HL-60 (cell line): ENCODE results near the gene PIK3R2.
A peak's percentile ranks its signal among the peaks of the same experiment; 100 is the strongest.

Experiments
- DNase-seq, 2 experiments: peaks; one replicate each; pipeline ENCODE4 v3.0.0-alpha.2; 2010 to 2020; ENCODE audit warnings: low read depth in 1 of 2, low spot score in 1 of 2
- H3K27ac ChIP-seq: fragments of 250-450 bp; sonication (Bioruptor Pico); replicated peaks from 2 replicates; pipeline ENCODE4 v1.5.1; 2020; ENCODE audit warnings: mild to moderate bottlenecking, moderate library complexity
- H3K27me3 ChIP-seq: fragments of 250-450 bp; sonication (Bioruptor Pico); 2 replicates; pipeline ENCODE4 v1.5.1; 2021; ENCODE audit warnings: mild to moderate bottlenecking, moderate library complexity; ENCODE audit not compliant: insufficient read depth, poor library complexity, severe bottlenecking
- H3K4me3 ChIP-seq: replicated peaks from 2 replicates; pipeline ENCODE4 v1.5.1; 2011; ENCODE audit warnings: mild to moderate bottlenecking, control low read depth, low read length; ENCODE audit not compliant: insufficient read depth
- GABPA ChIP-seq: IDR thresholded peaks from 2 replicates; pipeline ENCODE4 v1.6.1; 2012; ENCODE audit warnings: low read depth
- POLR2AphosphoS5 ChIP-seq: IDR thresholded peaks from 2 replicates; pipeline ENCODE4 v1.6.1; 2012; ENCODE audit warnings: low read depth
- SPI1 ChIP-seq: IDR thresholded peaks from 2 replicates; pipeline ENCODE4 v1.6.1; 2012; ENCODE audit warnings: low read depth, mild to moderate bottlenecking, borderline replicate concordance
- TF ChIP-seq, protein P1 (sequence below): IDR thresholded peaks from one replicate; pipeline ENCODE4 v1.5.1; 2011; ENCODE audit warnings: low read length, control low read depth, inconsistent platforms; ENCODE audit not compliant: insufficient read depth
- TF ChIP-seq, protein P2 (sequence below): IDR thresholded peaks from 2 replicates; pipeline ENCODE4 v1.6.1; 2012; ENCODE audit warnings: low read depth; ENCODE audit not compliant: insufficient replicate concordance

The PIK3R2 gene

DNA sequence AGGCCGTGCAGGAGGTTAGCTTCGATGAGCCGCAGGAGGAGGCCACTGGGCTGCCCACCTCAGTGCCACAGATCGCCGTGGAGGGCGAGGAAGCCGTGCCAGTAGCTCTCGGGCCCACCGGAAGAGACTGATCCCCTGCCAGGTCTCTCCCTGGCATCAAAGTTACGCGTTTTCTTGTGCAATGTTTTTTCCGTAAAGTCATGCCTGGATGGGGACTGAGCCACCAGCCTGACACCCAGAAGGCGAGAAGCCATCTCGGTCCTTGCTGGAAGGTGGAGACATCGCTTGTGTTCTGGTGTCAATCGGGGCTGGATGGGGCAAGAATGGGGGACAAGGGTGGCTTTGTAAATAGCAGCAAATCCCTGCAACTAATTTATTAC lies 3.4 kb upstream of the PIK3R2 start:
- TF ChIP-seq, protein P1, sequence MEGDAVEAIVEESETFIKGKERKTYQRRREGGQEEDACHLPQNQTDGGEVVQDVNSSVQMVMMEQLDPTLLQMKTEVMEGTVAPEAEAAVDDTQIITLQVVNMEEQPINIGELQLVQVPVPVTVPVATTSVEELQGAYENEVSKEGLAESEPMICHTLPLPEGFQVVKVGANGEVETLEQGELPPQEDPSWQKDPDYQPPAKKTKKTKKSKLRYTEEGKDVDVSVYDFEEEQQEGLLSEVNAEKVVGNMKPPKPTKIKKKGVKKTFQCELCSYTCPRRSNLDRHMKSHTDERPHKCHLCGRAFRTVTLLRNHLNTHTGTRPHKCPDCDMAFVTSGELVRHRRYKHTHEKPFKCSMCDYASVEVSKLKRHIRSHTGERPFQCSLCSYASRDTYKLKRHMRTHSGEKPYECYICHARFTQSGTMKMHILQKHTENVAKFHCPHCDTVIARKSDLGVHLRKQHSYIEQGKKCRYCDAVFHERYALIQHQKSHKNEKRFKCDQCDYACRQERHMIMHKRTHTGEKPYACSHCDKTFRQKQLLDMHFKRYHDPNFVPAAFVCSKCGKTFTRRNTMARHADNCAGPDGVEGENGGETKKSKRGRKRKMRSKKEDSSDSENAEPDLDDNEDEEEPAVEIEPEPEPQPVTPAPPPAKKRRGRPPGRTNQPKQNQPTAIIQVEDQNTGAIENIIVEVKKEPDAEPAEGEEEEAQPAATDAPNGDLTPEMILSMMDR: no peak
- TF ChIP-seq, protein P2, sequence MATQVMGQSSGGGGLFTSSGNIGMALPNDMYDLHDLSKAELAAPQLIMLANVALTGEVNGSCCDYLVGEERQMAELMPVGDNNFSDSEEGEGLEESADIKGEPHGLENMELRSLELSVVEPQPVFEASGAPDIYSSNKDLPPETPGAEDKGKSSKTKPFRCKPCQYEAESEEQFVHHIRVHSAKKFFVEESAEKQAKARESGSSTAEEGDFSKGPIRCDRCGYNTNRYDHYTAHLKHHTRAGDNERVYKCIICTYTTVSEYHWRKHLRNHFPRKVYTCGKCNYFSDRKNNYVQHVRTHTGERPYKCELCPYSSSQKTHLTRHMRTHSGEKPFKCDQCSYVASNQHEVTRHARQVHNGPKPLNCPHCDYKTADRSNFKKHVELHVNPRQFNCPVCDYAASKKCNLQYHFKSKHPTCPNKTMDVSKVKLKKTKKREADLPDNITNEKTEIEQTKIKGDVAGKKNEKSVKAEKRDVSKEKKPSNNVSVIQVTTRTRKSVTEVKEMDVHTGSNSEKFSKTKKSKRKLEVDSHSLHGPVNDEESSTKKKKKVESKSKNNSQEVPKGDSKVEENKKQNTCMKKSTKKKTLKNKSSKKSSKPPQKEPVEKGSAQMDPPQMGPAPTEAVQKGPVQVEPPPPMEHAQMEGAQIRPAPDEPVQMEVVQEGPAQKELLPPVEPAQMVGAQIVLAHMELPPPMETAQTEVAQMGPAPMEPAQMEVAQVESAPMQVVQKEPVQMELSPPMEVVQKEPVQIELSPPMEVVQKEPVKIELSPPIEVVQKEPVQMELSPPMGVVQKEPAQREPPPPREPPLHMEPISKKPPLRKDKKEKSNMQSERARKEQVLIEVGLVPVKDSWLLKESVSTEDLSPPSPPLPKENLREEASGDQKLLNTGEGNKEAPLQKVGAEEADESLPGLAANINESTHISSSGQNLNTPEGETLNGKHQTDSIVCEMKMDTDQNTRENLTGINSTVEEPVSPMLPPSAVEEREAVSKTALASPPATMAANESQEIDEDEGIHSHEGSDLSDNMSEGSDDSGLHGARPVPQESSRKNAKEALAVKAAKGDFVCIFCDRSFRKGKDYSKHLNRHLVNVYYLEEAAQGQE: no peak
- TF ChIP-seq POLR2AphosphoS5: no peak
- TF ChIP-seq GABPA: no peak
- TF ChIP-seq SPI1: no peak
- Histone ChIP-seq H3K27me3 (no peaks in the 10 kb centered on the region), H3K4me3 (no peak overlapping the region), H3K27ac (no peak overlapping the region)
- DNase-seq: no peak

DNA sequence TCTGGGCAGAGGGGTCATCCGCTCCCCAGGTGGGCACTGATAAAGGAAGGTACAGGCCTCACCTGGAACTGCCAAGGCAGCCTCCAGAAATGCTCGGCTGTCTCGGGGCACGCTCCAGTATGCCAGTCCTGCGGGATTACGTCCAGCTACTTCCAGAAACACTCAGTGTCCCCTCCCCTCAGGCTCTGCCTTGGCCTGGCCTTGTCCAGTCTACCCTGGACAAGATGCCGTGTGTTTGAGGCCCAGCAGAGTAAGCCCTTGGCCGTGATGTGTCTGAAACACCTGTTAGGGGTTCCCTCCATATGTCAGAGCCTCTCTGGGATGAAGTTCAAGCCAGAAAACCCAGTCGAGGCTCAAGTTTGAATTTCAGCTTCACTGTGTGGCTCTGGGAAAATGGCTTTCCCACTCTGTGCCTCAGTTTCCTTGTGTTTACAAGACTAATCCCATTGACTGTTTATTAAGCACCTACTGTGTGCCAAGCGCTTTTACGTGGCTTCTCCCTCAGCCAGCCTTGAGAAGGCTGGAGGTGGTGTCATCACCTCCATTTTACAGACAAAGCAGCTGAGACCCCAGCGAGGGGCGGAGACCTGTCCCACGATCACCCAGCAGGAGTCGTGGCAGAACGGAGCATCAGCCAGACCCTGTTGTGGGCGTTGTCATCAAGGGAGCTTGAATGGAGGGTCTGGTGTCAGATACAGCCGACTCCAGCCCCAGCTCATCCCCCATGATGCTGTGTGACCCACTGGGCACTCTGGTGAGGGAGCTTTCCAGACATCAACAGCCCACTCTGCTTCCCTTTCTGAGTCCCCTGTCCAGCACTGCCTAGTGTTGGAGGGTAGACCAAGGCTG lies 2.0 kb upstream of the PIK3R2 start:
- Histone ChIP-seq H3K4me3 (no peak overlapping the region), H3K27ac (0 out of 2 replicates have a peak overlapping the region, but pooled peaks have one; percentile 99), H3K27me3 (no peaks in the 10 kb centered on the region)
- TF ChIP-seq, protein P2: no peak
- TF ChIP-seq, protein P1: no peak
- no peak for DNase-seq

DNA sequence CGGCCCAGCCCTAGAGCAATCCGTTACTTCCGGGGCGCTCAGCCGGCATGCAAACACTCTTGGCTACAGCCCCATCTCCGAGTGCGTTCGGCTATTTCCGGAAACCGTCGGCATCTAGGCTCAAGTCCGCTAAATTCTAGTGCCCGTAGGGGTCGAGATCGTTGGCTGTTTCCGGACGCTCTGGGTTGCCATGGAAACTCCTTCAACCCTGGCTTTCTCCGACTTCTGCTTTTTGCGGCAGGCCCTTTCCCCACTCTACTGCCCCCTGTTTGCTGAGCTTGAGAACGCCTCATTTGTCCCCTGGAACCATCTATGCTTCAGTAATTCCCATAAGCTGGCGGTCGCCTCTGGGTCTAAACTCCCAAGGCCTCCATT lies 534 bp upstream of the PIK3R2 start:
- TF ChIP-seq SPI1: peak; percentile 98
- TF ChIP-seq POLR2AphosphoS5: peak; percentile 54
- TF ChIP-seq, protein P1: peak; percentile 85
- TF ChIP-seq GABPA: no peak; the same call in 1 of the 2 replicates
- no peaks in the 10 kb centered on the region for H3K27me3 ChIP-seq
- H3K4me3 ChIP-seq: peak overlapping the region; percentile 39
- H3K27ac ChIP-seq: peak overlapping the region; percentile 99
- peak; percentile 98 to 100 for DNase-seq

DNA sequence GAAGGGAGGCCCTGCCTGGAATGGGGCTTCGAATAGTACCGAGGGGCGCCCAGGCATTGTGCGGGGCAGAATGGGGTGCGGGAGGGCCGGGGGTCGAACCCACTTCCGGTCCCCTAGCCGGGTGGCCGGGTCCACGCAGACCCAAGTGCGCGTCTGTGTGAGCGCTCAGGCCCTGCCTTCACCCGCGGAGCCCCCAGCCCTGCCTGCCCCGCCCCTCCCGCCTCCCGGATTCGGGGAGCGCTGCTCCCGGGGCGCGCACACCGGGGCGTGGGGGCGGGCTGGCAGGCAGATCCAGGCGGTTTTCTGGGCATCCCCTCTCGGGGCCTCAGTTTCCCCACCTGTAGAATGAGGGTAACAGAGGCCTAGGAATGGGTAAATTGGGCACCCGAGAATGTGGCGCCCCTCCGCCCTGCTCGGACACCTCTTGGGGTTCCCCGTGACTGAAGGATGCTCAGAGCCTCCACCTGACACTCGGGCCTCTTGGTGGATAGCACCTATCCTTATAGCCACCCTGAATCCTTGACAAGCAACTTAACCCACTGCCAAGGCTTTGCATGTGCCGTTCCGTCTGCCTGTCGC lies 682 bp downstream of the PIK3R2 start:
- Histone ChIP-seq H3K27me3 (no peaks in the 10 kb centered on the region), H3K27ac (peak overlapping the region; percentile 99), H3K4me3 (peak overlapping the region; percentile 84)
- TF ChIP-seq SPI1 (no peak), POLR2AphosphoS5 (no peak), GABPA (no peak)
- TF ChIP-seq, protein P1: no peak
- TF ChIP-seq, protein P2: no peak
- DNase-seq: no peak
